HEK293T (cell line): ENCODE results near the gene CEND1.

Experiments
- CTCF ChIA-PET: fragments of 350-600 bp; formaldehyde crosslinking; extraction: SDS; loops from one replicate; lab custom pipeline; 2021; ENCODE audit warnings: antibody characterized with exemption, inconsistent platforms; lab: Yijun Ruan, JAX
- POLR2A ChIA-PET: fragments of 350-600 bp; formaldehyde crosslinking; extraction: SDS; loops from one replicate; lab custom pipeline; 2020; ENCODE audit warnings: antibody characterized with exemption, inconsistent platforms; lab: Yijun Ruan, JAX
- DNase-seq: peaks from one replicate; pipeline ENCODE4 v3.0.0; 2012; ENCODE audit warnings: mixed read lengths; ENCODE audit errors: extremely low spot score
- ARNT ChIP-seq: fragments of 450-650 bp; IDR thresholded peaks from 2 replicates; pipeline ENCODE4 v1.6.1; 2017; ENCODE audit warnings: mild to moderate bottlenecking
- BHLHE40 ChIP-seq: fragments of 450-650 bp; IDR thresholded peaks from 2 replicates; pipeline ENCODE4 v1.6.1; 2016; ENCODE audit warnings: mild to moderate bottlenecking, moderate library complexity, borderline replicate concordance
- CTBP1 ChIP-seq: fragments of 450-650 bp; IDR thresholded peaks from 2 replicates; pipeline ENCODE4 v1.6.1; 2016; ENCODE audit warnings: borderline replicate concordance
- ELF4 ChIP-seq: fragments of 450-650 bp; IDR thresholded peaks from 2 replicates; pipeline ENCODE4 v1.6.1; 2017; ENCODE audit warnings: antibody characterized with exemption
- FOXA1 ChIP-seq: fragments of 450-650 bp; IDR thresholded peaks from 2 replicates; pipeline ENCODE4 v1.6.1; 2016; ENCODE audit warnings: mild to moderate bottlenecking
- FOXK2 ChIP-seq: fragments of 450-650 bp; IDR thresholded peaks from 2 replicates; pipeline ENCODE4 v1.6.1; 2016; ENCODE audit warnings: mild to moderate bottlenecking
- FOXM1 ChIP-seq: fragments of 450-650 bp; IDR thresholded peaks from 2 replicates; pipeline ENCODE4 v1.6.1; 2017; ENCODE audit warnings: mild to moderate bottlenecking, borderline replicate concordance
- HDGF ChIP-seq: fragments of 450-650 bp; IDR thresholded peaks from 2 replicates; pipeline ENCODE4 v1.6.1; 2017; ENCODE audit warnings: antibody characterized with exemption, borderline replicate concordance
- L3MBTL2 ChIP-seq: fragments of 450-650 bp; conservative IDR thresholded peaks from 2 replicates; pipeline ENCODE4 v1.6.1; 2016; ENCODE audit warnings: mild to moderate bottlenecking
- LEF1 ChIP-seq: fragments of 450-650 bp; IDR thresholded peaks from 2 replicates; pipeline ENCODE4 v1.6.1; 2017; ENCODE audit warnings: mild to moderate bottlenecking, borderline replicate concordance
- NFRKB ChIP-seq: fragments of 450-650 bp; IDR thresholded peaks from 2 replicates; pipeline ENCODE4 v1.6.1; 2016; ENCODE audit warnings: mild to moderate bottlenecking, moderate library complexity
- SP1 ChIP-seq: fragments of 450-650 bp; IDR thresholded peaks from 2 replicates; pipeline ENCODE4 v1.6.1; 2017
- SUZ12 ChIP-seq: fragments of 450-650 bp; IDR thresholded peaks from 2 replicates; pipeline ENCODE4 v1.6.1; 2016; ENCODE audit warnings: mild to moderate bottlenecking
- TARDBP ChIP-seq: fragments of 450-650 bp; IDR thresholded peaks from 2 replicates; pipeline ENCODE4 v1.6.1; 2016
- ZNF384 ChIP-seq: fragments of 450-650 bp; IDR thresholded peaks from 2 replicates; pipeline ENCODE4 v1.6.1; 2016
- TF ChIP-seq, protein P1 (sequence below): fragments of 450-650 bp; IDR thresholded peaks from 2 replicates; pipeline ENCODE4 v1.6.1; 2016

CEND1 gene

GRCh38 chr11:808427-809286 is 18.8 kb upstream of the CEND1 start:
- ChIA-PET POLR2A (interaction anchor here (0.5 to 2.2 kb wide), 11 partner anchors 10 to 89 kb away, joined by 3 to 39 read pairs (median 4); partner anchors contain the start of genes CD151, PNPLA2, POLR2L and TSPAN4), CTCF (no interaction called here)
- no peak for DNase-seq
- TF ChIP-seq SUZ12: no peak
- no peak for TF ChIP-seq HDGF
- TF ChIP-seq ELF4: no peak
- no peak for TF ChIP-seq ARNT
- TF ChIP-seq, protein P1, sequence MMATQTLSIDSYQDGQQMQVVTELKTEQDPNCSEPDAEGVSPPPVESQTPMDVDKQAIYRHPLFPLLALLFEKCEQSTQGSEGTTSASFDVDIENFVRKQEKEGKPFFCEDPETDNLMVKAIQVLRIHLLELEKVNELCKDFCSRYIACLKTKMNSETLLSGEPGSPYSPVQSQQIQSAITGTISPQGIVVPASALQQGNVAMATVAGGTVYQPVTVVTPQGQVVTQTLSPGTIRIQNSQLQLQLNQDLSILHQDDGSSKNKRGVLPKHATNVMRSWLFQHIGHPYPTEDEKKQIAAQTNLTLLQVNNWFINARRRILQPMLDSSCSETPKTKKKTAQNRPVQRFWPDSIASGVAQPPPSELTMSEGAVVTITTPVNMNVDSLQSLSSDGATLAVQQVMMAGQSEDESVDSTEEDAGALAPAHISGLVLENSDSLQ: no peak
- TF ChIP-seq TARDBP: no peak
- no peak for TF ChIP-seq LEF1
- no peak for TF ChIP-seq CTBP1
- TF ChIP-seq FOXM1: no peak
- TF ChIP-seq FOXK2: no peak
- no peak for TF ChIP-seq NFRKB
- no peak for TF ChIP-seq ZNF384

DNA sequence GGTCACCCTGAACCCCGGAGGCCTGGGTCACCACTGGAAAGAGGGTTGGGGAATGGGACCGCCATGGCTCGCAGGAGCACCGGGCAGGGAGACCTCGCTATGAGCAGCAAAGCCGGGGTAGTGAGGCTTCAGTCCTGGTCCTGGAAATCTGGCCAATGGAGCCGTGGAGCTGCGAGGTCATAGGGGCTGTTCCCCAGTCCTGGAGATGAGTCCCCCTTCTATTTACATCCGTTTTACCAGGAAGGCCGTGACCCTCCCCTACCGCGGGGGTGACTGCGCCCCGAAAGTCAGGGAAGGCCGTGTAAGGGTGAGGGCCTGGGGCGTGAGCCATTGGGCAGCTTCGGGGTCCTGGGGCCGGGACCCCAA is 14.7 kb upstream of the CEND1 start:
- POLR2A ChIA-PET: interaction anchor here (1.5 to 2.7 kb wide), 3 partner anchors 8 to 28 kb away, joined by 4 to 14 read pairs (median 8); no protein-coding TSS in a partner anchor
- no peak for DNase-seq
- CTCF ChIA-PET: interaction anchor here (1.2 kb wide), 1 partner anchor 39 kb away, joined by 3 read pairs; no protein-coding TSS in a partner anchor
- TF ChIP-seq BHLHE40 (no peak), SUZ12 (no peak), TARDBP (no peak), ARNT (no peak), NFRKB (no peak)
- TF ChIP-seq, protein P1: no peak

DNA sequence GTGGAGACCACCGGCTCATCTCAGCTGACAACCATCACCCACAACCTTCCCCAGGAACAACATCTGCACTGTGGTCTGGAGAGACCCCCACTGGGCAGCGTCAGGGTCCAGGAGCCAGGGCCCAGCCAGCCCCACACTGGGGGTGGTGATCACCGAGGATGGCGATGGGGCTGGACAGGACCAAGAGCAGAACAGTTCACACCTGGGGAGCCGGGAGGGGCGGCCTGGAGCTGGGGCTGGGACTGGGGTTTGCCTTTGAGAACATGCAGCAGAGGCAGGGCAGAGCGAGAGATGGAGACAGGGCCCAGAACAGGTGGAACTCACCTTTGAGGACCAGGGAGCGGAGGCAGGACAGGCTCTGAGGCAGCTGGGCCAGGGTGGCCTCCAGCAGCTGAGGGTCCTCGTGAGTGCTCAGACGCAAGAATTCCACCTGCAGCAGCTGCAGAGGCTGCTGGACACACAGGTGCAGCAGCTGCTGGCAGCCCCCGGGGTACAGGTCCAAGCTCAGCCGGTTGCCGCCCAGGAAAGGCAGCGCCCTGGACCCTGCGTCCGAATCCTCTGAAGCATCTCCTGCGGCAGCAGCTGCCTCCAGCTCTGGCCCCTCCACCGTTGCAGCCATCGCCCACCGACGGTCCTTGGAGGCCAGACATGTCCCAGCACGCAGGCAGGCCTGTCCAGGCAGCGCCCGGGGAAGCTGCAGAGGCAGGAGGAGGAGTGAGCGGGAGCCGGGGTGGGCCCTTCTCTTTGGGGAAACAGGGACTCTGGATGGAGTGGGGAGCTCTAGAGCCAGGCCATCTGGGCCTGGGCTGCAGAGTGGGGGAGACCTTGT is 14.1 kb upstream of the CEND1 start:
- TF ChIP-seq SUZ12 (no peak), HDGF (no peak), BHLHE40 (no peak), FOXK2 (no peak), TARDBP (no peak), LEF1 (no peak), ZNF384 (no peak), L3MBTL2 (no peak), CTBP1 (no peak), ARNT (no peak), ELF4 (no peak), SP1 (no peak), NFRKB (no peak), FOXM1 (no peak), FOXA1 (no peak)
- TF ChIP-seq, protein P1: no peak
- ChIA-PET CTCF (interaction anchor here (1.2 kb wide), 1 partner anchor 40 kb away, joined by 3 read pairs; no protein-coding TSS in a partner anchor), POLR2A (interaction anchor here (0.9 to 2.7 kb wide), 4 partner anchors 8 to 28 kb away, joined by 3 to 14 read pairs (median 6); no protein-coding TSS in a partner anchor)
- no peak for DNase-seq

GRCh38 chr11:803467-803742 is 13.5 kb upstream of the CEND1 start:
- POLR2A ChIA-PET: interaction anchor here (0.9 to 2.7 kb wide), 4 partner anchors 10 to 56 kb away, joined by 3 to 14 read pairs (median 4); partner anchors contain the start of gene TALDO1
- TF ChIP-seq, protein P1: no peak
- no peak for TF ChIP-seq NFRKB
- TF ChIP-seq ZNF384: no peak
- TF ChIP-seq FOXM1: no peak
- no peak for TF ChIP-seq HDGF
- no peak for TF ChIP-seq FOXK2
- TF ChIP-seq ELF4: no peak
- no peak for TF ChIP-seq LEF1
- TF ChIP-seq ARNT: no peak
- TF ChIP-seq L3MBTL2: no peak
- no peak for TF ChIP-seq FOXA1
- TF ChIP-seq TARDBP: no peak
- TF ChIP-seq BHLHE40: no peak
- TF ChIP-seq SUZ12: no peak
- DNase-seq: no peak
- CTCF ChIA-PET: no interaction called here
